Fibroblast of pulmonary artery (primary cell): ENCODE results near the gene STRADB.
A peak's percentile ranks its signal among the peaks of the same experiment; 100 is the strongest.

Source experiments
- DNase-seq: peaks from one replicate; pipeline ENCODE4 v3.0.0-alpha.2; 2010; ENCODE audit warnings: low read depth
- H3K4me3 ChIP-seq: replicated peaks from 2 replicates; pipeline ENCODE4 v1.5.1; 2011; ENCODE audit warnings: low read depth, mild to moderate bottlenecking, control low read depth, low read length, moderate library complexity
- TF ChIP-seq, protein P1 (sequence below): IDR thresholded peaks from 2 replicates; pipeline ENCODE4 v1.5.1; 2011; ENCODE audit warnings: mild to moderate bottlenecking, control low read depth, low read length, inconsistent platforms; ENCODE audit errors: missing control alignments

Gene STRADB

DNA sequence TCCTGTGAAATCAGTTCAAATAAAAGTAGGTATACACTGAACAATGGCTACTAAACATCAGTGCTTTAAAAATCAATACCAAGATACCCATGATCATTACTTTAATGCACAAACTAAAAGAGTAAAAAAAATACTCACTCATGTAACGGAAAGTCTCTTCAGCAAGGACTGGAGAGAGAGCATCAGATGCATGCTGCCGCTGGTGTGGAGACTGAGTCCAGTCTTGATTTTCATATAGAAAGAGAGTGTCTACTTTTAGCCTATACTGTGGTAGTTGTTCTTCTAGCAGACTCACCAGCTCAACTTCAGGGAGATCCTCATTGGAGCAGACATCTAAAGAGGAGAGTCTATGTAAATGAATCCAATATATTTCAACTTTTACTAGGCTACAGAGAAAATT is 44.3 kb upstream of the STRADB start:
- peak overlapping the region; percentile 31 for H3K4me3 ChIP-seq
- no peak for DNase-seq
- TF ChIP-seq, protein P1, sequence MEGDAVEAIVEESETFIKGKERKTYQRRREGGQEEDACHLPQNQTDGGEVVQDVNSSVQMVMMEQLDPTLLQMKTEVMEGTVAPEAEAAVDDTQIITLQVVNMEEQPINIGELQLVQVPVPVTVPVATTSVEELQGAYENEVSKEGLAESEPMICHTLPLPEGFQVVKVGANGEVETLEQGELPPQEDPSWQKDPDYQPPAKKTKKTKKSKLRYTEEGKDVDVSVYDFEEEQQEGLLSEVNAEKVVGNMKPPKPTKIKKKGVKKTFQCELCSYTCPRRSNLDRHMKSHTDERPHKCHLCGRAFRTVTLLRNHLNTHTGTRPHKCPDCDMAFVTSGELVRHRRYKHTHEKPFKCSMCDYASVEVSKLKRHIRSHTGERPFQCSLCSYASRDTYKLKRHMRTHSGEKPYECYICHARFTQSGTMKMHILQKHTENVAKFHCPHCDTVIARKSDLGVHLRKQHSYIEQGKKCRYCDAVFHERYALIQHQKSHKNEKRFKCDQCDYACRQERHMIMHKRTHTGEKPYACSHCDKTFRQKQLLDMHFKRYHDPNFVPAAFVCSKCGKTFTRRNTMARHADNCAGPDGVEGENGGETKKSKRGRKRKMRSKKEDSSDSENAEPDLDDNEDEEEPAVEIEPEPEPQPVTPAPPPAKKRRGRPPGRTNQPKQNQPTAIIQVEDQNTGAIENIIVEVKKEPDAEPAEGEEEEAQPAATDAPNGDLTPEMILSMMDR: no peak

DNA sequence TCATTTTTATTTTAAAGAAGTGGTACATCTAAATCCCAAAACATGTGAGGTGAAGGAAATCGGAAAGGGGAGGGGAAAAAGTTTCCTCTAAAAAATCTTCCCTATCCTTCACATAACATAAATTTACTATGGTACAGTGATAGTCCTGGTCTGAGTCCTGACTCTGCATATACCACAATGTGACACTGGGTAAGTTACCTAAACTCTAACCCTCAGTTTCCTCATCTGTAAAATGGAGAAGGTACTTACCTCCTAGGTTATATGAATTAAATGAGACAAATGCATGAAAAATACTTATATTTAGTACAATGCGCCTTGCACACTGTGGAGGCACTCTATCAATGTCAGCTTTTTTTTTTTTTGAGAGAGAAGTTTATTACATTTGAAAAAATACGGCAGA is 42.6 kb upstream of the STRADB start:
- no peak overlapping the region for H3K4me3 ChIP-seq
- no peak for DNase-seq
- TF ChIP-seq, protein P1: no peak

DNA sequence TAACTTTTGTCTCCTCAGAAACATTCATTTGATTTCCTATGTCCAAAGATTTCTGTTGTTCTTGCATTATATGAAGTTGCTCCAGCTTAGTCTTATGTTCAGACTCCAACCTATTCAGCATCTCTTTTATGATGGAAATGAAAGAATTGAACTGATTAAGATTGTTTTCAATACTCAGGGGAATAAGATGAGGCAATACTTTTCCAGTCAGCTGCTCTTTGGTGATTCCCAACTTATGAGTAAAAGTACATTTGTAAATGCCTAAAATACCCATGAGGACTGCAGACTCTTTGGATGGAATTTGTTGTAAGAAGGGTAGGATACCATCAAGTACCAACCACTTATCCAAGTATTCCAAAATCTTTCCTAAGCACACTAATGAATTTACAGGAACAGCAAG is 40.1 kb upstream of the STRADB start:
- TF ChIP-seq, protein P1: no peak
- peak; percentile 75 for DNase-seq
- no peak overlapping the region for H3K4me3 ChIP-seq

DNA sequence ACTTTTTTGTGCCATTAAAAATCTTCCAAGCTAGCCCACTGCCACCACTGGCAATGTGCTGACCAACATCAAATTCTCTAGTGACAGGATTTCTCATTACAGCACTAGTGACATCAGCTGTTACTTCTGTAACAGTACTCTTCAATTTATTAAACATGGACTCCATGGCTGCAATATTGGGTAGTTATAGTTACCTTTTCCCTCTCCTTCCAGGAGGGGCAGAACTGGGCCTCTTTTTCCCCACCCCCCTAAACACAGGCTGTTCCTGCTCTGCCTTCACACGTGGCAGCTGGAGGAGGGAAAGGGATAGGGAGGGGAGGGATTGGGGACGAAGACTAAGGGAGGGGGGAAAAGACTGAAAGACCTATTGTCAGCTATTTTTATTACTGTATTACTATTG is 38.4 kb upstream of the STRADB start:
- H3K4me3 ChIP-seq: no peak overlapping the region
- TF ChIP-seq, protein P1: no peak
- DNase-seq: no peak

DNA sequence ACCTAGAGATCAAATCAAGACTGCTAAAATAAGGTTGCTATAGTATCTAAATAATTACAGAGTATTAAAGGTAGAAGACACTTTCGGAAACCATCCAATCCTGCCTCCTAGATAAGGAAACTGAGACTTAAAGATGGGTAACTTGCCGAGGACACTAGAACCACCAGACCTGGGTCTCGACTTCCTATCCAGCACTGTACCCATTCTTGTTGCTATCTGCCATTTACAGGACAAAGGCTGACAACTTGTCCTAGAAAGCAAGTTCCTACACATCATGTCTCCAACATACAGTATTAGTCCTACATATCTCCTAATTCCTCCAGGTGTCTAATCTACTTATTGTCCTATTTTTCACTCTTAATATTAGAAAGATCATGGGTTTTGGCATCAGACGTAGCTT is 38.0 kb upstream of the STRADB start:
- no peak for DNase-seq
- H3K4me3 ChIP-seq: no peak overlapping the region
- TF ChIP-seq, protein P1: no peak

DNA sequence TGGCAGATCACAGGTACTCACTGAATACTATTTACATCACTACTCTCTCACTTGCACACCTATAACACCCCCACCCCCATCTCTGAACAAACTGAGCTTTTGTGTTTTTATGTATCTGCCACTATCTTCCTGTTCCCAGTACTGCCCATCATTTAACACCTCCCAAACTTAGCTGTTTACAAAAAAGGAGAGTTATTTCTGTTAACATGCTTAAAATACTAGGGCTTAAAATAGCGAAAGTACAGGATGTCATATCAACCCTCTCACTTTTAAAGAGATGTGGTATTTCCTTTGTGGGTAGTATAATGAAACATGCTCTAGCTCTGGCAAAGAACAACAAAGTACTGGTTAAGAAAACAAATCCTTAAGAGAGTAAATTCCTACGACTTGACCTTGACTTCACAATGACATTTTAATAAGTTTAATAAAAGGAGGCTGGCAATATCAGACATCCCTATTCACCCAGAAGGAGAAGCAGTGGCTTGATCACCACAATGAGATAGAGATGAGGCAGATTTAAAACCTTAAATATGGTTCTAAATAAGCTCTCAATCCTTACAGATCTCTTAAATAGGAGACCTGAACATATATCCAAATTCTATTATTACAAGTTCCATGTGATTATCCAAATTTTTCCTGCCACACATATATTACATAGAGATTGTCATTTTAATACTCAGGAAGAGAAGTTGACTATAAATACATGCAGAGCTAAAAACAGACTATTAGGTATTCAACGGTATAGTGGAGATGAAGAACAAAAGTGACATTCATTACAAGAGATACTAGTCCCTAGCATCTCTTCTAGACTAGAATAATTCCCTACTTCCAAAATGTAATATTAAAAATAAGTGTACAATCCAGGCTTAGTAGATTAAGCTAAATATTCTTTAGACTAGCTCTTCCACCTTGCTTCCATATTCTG is 37.2 kb upstream of the STRADB start:
- peak overlapping the region; percentile 12 for H3K4me3 ChIP-seq
- peak; percentile 69 for DNase-seq
- TF ChIP-seq, protein P1: no peak

DNA sequence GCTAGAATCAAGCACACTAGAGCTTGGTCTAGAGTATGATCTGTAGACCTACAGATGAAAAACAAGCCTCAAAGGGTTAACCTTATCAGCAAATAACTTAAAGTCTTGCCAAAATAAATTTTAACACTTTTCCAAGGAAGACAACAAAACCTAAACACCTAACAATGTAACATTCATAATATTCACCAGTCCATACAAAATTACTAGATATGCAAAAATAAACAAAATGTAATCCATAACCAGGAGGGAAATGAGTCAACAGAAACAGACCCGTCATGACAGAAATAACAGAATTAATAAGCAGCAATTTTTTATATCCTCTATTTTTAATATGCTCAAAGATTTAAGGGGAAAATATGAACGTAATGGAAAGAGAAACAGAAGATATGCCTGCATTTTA is 36.4 kb upstream of the STRADB start:
- TF ChIP-seq, protein P1: no peak
- no peak overlapping the region for H3K4me3 ChIP-seq

More for the DNA sequence above, 36.4 kb upstream of the STRADB start:
- no peak for DNase-seq
